GM18858 (cell line): Measurements from ENCODE around the gene RARB.

ENCODE experiments used
- ATAC-seq: cut with Tn5 transposase; IDR thresholded peaks from one replicate; pipeline ENCODE4 v1.9.1; 2021; ENCODE audit not compliant: unreplicated experiment

Gene RARB

GRCh38 chr3:25502233-25502632, 74.2 kb downstream of the RARB start:
- ATAC-seq = no peak

- no peak for ATAC-seq
Observed at GRCh38 chr3:25503898-25504301, 75.8 kb downstream of the RARB start.

GRCh38 chr3:25505581-25505980, 77.5 kb downstream of the RARB start:
- no peak for ATAC-seq

GRCh38 chr3:25507811-25508210, 79.7 kb downstream of the RARB start:
- no peak for ATAC-seq

- ATAC-seq = no peak
Observed at GRCh38 chr3:25508433-25508832, 80.4 kb downstream of the RARB start.

GRCh38 chr3:25508901-25509300, 80.8 kb downstream of the RARB start:
- ATAC-seq = no peak

GRCh38 chr3:25510797-25511196, 82.7 kb downstream of the RARB start:
- ATAC-seq = no peak

GRCh38 chr3:25511972-25512721, 84.1 kb downstream of the RARB start:
- ATAC-seq = no peak

- no peak for ATAC-seq
Observed at GRCh38 chr3:25513642-25514266, 85.7 kb downstream of the RARB start.

GRCh38 chr3:25515171-25515570, 87.1 kb downstream of the RARB start:
- no peak for ATAC-seq

GRCh38 chr3:25520926-25521559, 93.0 kb downstream of the RARB start:
- ATAC-seq = no peak

- ATAC-seq = no peak
Observed at GRCh38 chr3:25527336-25527735, 99.3 kb downstream of the RARB start.

- no peak for ATAC-seq
Observed at GRCh38 chr3:25527801-25528200, 99.7 kb downstream of the RARB start.

- no peak for ATAC-seq
Observed at GRCh38 chr3:25531971-25532370, 103.9 kb downstream of the RARB start.

- ATAC-seq = no peak
Observed at GRCh38 chr3:25532431-25533162, 104.5 kb downstream of the RARB start.

GRCh38 chr3:25533399-25533798, 105.3 kb downstream of the RARB start:
- ATAC-seq = no peak

GRCh38 chr3:25534007-25534406, 105.9 kb downstream of the RARB start:
- no peak for ATAC-seq

GRCh38 chr3:25536521-25537391, 108.7 kb downstream of the RARB start:
- no peak for ATAC-seq

GRCh38 chr3:25537516-25537915, 109.5 kb downstream of the RARB start:
- ATAC-seq = no peak

- ATAC-seq = no peak
Observed at GRCh38 chr3:25540273-25540672, 112.2 kb downstream of the RARB start.
